Testis (tissue), 3 donors: ENCODE data around the gene PPP6R3. TPM values are rescaled to one million over a fixed set of nuclear protein-coding genes. Genes with fewer than 3 reads are reported as not detected.

Experiments used
- DNase-seq: peaks from one replicate; pipeline ENCODE4 v3.0.0-alpha.2; 2019
- H3K27ac ChIP-seq, 2 donors: fragments of 200-600 bp; sonication (generic); one replicate each; pipeline ENCODE4 v1.5.1; 2019
- H3K27me3 ChIP-seq: fragments of 200-600 bp; sonication (generic); one replicate; pipeline ENCODE4 v1.5.1; 2019
- H3K36me3 ChIP-seq: fragments of 200-600 bp; sonication (generic); one replicate; pipeline ENCODE4 v1.5.1; 2017; ENCODE audit warnings: low read depth; ENCODE audit errors: missing control alignments
- H3K4me1 ChIP-seq: fragments of 200-600 bp; sonication (generic); one replicate; pipeline ENCODE4 v1.5.1; 2019
- H3K4me3 ChIP-seq, 2 donors: fragments of 200-600 bp; sonication (generic); one replicate each; pipeline ENCODE4 v1.5.1; 2017 to 2019
- H3K9me3 ChIP-seq: fragments of 200-600 bp; sonication (generic); one replicate; pipeline ENCODE4 v1.5.1; 2017
- POLR2A ChIP-seq: fragments of 450-650 bp; IDR thresholded peaks from one replicate; pipeline ENCODE4 v1.6.1; 2017; ENCODE audit warnings: antibody characterized with exemption, mild to moderate bottlenecking, moderate library complexity
- WGBS, 2 donors: methylation state at CpG; one replicate each; pipeline ENCODE4 v1.1.5; 2018; 5-methylcytosine and 5-hydroxymethylcytosine counted together
- intact Hi-C: fragments of 100-400 bp; cut with DNase I; formaldehyde crosslinking; loops from one replicate; pipeline ENCODE4 v1.15.1; 2023; ENCODE audit warnings: low total_unique reads
- polyA plus RNA-seq: library from polyadenylated mRNA; stranded (reverse); fragments of 350-450 nt; fragmentation: Illumina TruSeq; extraction: RNeasy Lipid Tissue Mini Kit (QIAGEN cat#74804); gene quantifications from one replicate; pipeline ENCODE4 v1.2.3, GENCODE V29; 2014; ENCODE audit warnings: low read depth, low replicate concordance; ENCODE audit not compliant: insufficient read depth
- total RNA-seq, 2 donors: library from RNA; depleted of rRNA; stranded (reverse); fragments of >200 nt; gene quantifications; one replicate each; pipeline ENCODE4 v1.2.3, GENCODE V29; 2016
- TF ChIP-seq, protein P1 (sequence below), 3 experiments: fragments of 450-650 bp in 2 of 3; fragments of 200-600 bp in 1 of 3; sonication (generic) in 1 of 3; IDR thresholded peaks; one replicate each; pipeline ENCODE4 v1.5.1; 2016 to 2019; ENCODE audit warnings: antibody characterized with exemption in 3 of 3, mild to moderate bottlenecking in 2 of 3, moderate library complexity in 1 of 3

PPP6R3 gene
- total and polyA plus RNA-seq, 3 donors from 2014 or later = 88.5 to 190 (median 188) TPM

DNA sequence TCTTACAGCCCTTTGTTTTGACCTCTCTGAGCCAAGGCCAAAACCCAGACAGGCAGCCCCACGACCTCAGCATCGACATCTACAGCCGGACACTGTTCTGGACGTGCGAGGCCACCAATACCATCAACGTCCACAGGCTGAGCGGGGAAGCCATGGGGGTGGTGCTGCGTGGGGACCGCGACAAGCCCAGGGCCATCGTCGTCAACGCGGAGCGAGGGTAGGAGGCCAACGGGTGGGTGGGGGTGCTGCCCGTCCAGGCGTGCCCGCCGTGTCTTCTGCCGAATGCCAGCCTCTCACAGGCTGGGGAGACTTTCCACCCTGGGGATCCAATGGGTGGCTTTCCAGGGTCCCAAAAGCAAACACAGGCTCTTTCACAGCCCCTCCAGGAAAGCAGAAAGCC lies 37.1 kb upstream of the PPP6R3 start:
- Histone ChIP-seq H3K4me3 (no peak overlapping the region), H3K9me3 (no peaks in the 10 kb centered on the region), H3K36me3 (no peaks in the 10 kb centered on the region), H3K27me3 (no peaks in the 10 kb centered on the region), H3K27ac (no peak overlapping the region), H3K4me1 (no peaks in the 10 kb centered on the region)
- WGBS, 2 donors = 97 to 98% methylated on average over 14 to 21 of the region's 21 CpGs
- intact Hi-C loops = no loop called here
- TF ChIP-seq POLR2A = no peak
- TF ChIP-seq, protein P1, sequence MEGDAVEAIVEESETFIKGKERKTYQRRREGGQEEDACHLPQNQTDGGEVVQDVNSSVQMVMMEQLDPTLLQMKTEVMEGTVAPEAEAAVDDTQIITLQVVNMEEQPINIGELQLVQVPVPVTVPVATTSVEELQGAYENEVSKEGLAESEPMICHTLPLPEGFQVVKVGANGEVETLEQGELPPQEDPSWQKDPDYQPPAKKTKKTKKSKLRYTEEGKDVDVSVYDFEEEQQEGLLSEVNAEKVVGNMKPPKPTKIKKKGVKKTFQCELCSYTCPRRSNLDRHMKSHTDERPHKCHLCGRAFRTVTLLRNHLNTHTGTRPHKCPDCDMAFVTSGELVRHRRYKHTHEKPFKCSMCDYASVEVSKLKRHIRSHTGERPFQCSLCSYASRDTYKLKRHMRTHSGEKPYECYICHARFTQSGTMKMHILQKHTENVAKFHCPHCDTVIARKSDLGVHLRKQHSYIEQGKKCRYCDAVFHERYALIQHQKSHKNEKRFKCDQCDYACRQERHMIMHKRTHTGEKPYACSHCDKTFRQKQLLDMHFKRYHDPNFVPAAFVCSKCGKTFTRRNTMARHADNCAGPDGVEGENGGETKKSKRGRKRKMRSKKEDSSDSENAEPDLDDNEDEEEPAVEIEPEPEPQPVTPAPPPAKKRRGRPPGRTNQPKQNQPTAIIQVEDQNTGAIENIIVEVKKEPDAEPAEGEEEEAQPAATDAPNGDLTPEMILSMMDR (IDR thresholded peaks at IDR 0.05) = no peak
- no peak for DNase-seq

DNA sequence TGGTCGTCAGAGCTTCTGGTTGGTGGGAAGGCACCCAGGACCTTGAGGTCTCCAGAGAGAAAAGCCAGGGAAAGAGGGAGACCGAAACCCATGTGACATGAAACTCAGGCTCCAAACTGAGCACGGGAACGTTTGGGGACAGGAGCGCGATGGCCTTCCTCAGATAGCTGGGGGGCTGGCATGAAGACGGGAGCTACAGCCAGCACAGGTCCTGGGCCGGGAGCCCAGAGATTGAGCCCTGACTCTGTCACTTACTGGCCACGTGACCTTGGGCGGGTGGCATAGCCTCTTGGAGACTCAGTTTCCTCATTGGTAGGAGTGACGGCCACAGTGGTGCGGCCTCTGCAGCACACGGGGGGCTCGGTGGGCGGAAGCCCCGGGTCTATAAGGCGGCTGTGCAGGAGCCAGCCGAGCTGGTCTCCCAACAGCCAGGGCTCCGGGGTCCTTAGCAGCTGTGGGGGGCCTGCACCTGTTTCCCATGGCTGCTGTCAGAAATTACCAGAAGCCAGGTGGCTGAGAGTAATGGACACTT lies 36.4 kb upstream of the PPP6R3 start:
- no peak for DNase-seq
- Histone ChIP-seq H3K4me3 (no peak overlapping the region), H3K27me3 (no peaks in the 10 kb centered on the region), H3K36me3 (no peaks in the 10 kb centered on the region), H3K4me1 (no peaks in the 10 kb centered on the region), H3K9me3 (no peaks in the 10 kb centered on the region), H3K27ac (no peak overlapping the region)
- 93 to 97% methylated on average over 12 to 19 of the region's 19 CpGs for WGBS, 2 donors
- TF ChIP-seq, protein P1 (IDR thresholded peaks at IDR 0.05) = no peak
- no peak for TF ChIP-seq POLR2A
- intact Hi-C loops = no loop called here

DNA sequence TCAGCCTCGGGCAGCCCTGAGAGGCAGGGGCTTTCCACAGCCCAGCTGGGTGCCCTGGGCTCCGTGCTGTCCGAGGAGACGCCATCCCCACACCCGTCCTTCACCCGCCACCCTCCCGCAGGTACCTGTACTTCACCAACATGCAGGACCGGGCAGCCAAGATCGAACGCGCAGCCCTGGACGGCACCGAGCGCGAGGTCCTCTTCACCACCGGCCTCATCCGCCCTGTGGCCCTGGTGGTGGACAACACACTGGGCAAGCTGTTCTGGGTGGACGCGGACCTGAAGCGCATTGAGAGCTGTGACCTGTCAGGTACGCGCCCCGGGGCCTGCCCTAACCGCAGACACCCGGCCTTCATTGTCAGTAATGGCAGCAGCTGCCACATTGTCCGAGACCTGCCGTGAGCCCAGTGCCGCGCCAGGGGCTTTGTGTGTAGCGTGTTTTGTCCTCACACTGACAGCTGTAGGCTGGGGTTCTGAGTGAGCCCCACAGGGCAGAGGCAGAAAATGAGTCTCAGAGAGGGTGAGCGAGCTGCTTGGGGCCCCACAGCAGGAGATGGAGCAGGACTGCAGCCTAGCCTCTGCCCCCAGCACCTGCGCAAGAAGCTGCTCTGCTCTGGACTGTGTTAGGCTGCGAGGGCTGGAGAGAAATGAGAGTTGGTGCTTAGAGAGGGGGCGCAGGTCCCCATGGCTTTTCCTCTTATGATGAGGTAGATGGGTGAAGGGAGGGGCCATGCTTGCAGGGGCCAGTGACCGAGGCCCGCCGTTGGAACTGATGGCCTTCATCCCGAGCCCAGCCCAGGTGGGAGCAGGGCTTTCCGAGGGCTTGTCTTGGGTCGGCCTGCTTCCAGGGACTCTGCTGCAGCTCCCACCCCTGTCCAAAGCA lies 35.3 kb upstream of the PPP6R3 start:
- intact Hi-C loops = no loop called here
- H3K36me3 ChIP-seq = no peaks in the 10 kb centered on the region
- no peak overlapping the region for H3K27ac ChIP-seq
- TF ChIP-seq, protein P1 (IDR thresholded peaks at IDR 0.05) = no peak
- TF ChIP-seq POLR2A = no peak
- no peaks in the 10 kb centered on the region for H3K4me1 ChIP-seq
- no peak for DNase-seq
- H3K4me3 ChIP-seq = no peak overlapping the region
- H3K27me3 ChIP-seq = no peaks in the 10 kb centered on the region
- H3K9me3 ChIP-seq = no peaks in the 10 kb centered on the region
- WGBS, 2 donors = 92 to 96% methylated on average over 25 to 40 of the region's 40 CpGs

DNA sequence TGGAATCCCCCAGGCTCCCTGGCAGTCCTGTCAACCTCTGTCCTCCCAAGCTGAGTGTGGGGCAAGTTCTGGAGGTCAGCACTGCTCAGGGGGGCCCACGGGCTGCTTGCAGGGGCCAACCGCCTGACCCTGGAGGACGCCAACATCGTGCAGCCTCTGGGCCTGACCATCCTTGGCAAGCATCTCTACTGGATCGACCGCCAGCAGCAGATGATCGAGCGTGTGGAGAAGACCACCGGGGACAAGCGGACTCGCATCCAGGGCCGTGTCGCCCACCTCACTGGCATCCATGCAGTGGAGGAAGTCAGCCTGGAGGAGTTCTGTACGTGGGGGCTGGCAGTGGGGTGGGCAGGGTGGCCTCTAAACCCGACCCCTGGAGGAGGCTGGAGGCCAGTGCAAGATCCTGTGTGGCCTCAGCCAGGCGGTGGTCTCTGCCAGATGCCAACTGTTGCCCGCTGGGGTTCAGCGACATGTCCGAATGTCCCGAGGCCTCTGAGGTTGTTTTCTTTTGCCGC lies 34.6 kb upstream of the PPP6R3 start:
- Histone ChIP-seq H3K9me3 (no peaks in the 10 kb centered on the region), H3K27ac (no peak overlapping the region), H3K4me1 (no peaks in the 10 kb centered on the region), H3K27me3 (no peaks in the 10 kb centered on the region), H3K36me3 (no peaks in the 10 kb centered on the region), H3K4me3 (no peak overlapping the region)
- 93 to 100% methylated on average over 1 to 21 of the region's 21 CpGs for WGBS, 2 donors
- no peak for TF ChIP-seq POLR2A
- TF ChIP-seq, protein P1 (IDR thresholded peaks at IDR 0.05) = no peak
- no peak for DNase-seq
- intact Hi-C loops = no loop called here
